ENCODE data around the gene BAG2.

Gene BAG2

GRCh38 chr6:57172136-57173055 is at the start of gene BAG2:
TSS of gene BAG2 (plus strand) at chr6:57172326. CDS start at chr6:57172698, 372 bp downstream.
- Mint-ChIP-seq H3K27ac (peak within 1 kb of the TSS; percentile 93), H3K27me3 (no peaks in the 10 kb centered on the region), H3K4me1 (peaks cover 30% of the 10 kb centered on the region), H3K4me3 (peak within 1 kb of the TSS; percentile 91), H3K36me3 (ENCODE audit: low read depth) (peaks cover 5% of the 10 kb centered on the region), H3K9me3 (no peaks in the 10 kb centered on the region)
- ATAC-seq (peak; percentile 92), DNase-seq (peak; percentile 90)

GRCh38 chr6:57123111-57123510 is 49.0 kb upstream of the BAG2 start:
- Mint-ChIP-seq H3K4me3 (no peak overlapping the region), H3K36me3 (ENCODE audit: low read depth) (peaks cover 39% of the 10 kb centered on the region), H3K27ac (no peak overlapping the region), H3K4me1 (no peaks in the 10 kb centered on the region), H3K27me3 (no peaks in the 10 kb centered on the region), H3K9me3 (peaks cover 6% of the 10 kb centered on the region)
- ATAC-seq (no peak), DNase-seq (no peak)

- H3K9me3 Mint-ChIP-seq = no peaks in the 10 kb centered on the region
Measured at GRCh38 chr6:57127763-57128162, 44.4 kb upstream of the BAG2 start.

GRCh38 chr6:57130661-57131177 is 41.4 kb upstream of the BAG2 start:
- Mint-ChIP-seq H3K27me3 (no peaks in the 10 kb centered on the region), H3K36me3 (ENCODE audit: low read depth) (peaks cover 23% of the 10 kb centered on the region), H3K4me3 (no peak overlapping the region), H3K9me3 (no peaks in the 10 kb centered on the region), H3K4me1 (no peaks in the 10 kb centered on the region), H3K27ac (no peak overlapping the region)
- DNase-seq = no peak
- no peak for ATAC-seq

More at GRCh38 chr6:57127763-57128162, 44.4 kb upstream of the BAG2 start:
- no peaks in the 10 kb centered on the region for H3K27me3 Mint-ChIP-seq
- DNase-seq = no peak
- ATAC-seq = no peak
- H3K27ac Mint-ChIP-seq = no peak overlapping the region
- H3K4me3 Mint-ChIP-seq = no peak overlapping the region
- H3K36me3 Mint-ChIP-seq (ENCODE audit: low read depth) = peaks cover 18% of the 10 kb centered on the region
- no peaks in the 10 kb centered on the region for H3K4me1 Mint-ChIP-seq

- Mint-ChIP-seq H3K27ac (no peak overlapping the region), H3K9me3 (no peaks in the 10 kb centered on the region), H3K4me1 (peaks cover 7% of the 10 kb centered on the region), H3K36me3 (ENCODE audit: low read depth) (peaks cover 40% of the 10 kb centered on the region), H3K4me3 (no peak overlapping the region), H3K27me3 (no peaks in the 10 kb centered on the region)
- ATAC-seq (no peak), DNase-seq (no peak)
Measured at GRCh38 chr6:57134954-57135353, 37.2 kb upstream of the BAG2 start.

GRCh38 chr6:57135885-57136284 is 36.2 kb upstream of the BAG2 start:
- no peak overlapping the region for H3K4me3 Mint-ChIP-seq
- H3K9me3 Mint-ChIP-seq = no peaks in the 10 kb centered on the region
- peaks cover 43% of the 10 kb centered on the region for H3K36me3 Mint-ChIP-seq (ENCODE audit: low read depth)
- DNase-seq (no peak), ATAC-seq (no peak)
- peaks cover 7% of the 10 kb centered on the region for H3K4me1 Mint-ChIP-seq
- H3K27me3 Mint-ChIP-seq = no peaks in the 10 kb centered on the region
- H3K27ac Mint-ChIP-seq = no peak overlapping the region

GRCh38 chr6:57137350-57137749 is 34.8 kb upstream of the BAG2 start:
- DNase-seq (no peak), ATAC-seq (peak; percentile 54)
- H3K36me3 Mint-ChIP-seq (ENCODE audit: low read depth) = peaks cover 53% of the 10 kb centered on the region
- peaks cover 7% of the 10 kb centered on the region for H3K4me1 Mint-ChIP-seq
- no peaks in the 10 kb centered on the region for H3K9me3 Mint-ChIP-seq
- no peak overlapping the region for H3K27ac Mint-ChIP-seq
- H3K4me3 Mint-ChIP-seq = no peak overlapping the region
- no peaks in the 10 kb centered on the region for H3K27me3 Mint-ChIP-seq

GRCh38 chr6:57138026-57138425 is 34.1 kb upstream of the BAG2 start:
- Mint-ChIP-seq H3K9me3 (no peaks in the 10 kb centered on the region), H3K36me3 (ENCODE audit: low read depth) (peaks cover 59% of the 10 kb centered on the region), H3K4me1 (peaks cover 7% of the 10 kb centered on the region), H3K4me3 (no peak overlapping the region), H3K27ac (no peak overlapping the region), H3K27me3 (no peaks in the 10 kb centered on the region)
- no peak for DNase-seq
- no peak for ATAC-seq

GRCh38 chr6:57141451-57142177 is 30.5 kb upstream of the BAG2 start:
- ATAC-seq = no peak

GRCh38 chr6:57142178-57142525 is 30.0 kb upstream of the BAG2 start:
- H3K27me3 Mint-ChIP-seq = no peaks in the 10 kb centered on the region
- peaks cover 55% of the 10 kb centered on the region for H3K36me3 Mint-ChIP-seq (ENCODE audit: low read depth)
- no peaks in the 10 kb centered on the region for H3K9me3 Mint-ChIP-seq
- no peak overlapping the region for H3K27ac Mint-ChIP-seq
- H3K4me1 Mint-ChIP-seq = peaks cover 9% of the 10 kb centered on the region
- DNase-seq (no peak), ATAC-seq (no peak)
- no peak overlapping the region for H3K4me3 Mint-ChIP-seq

More at GRCh38 chr6:57141451-57142177, 30.5 kb upstream of the BAG2 start:
- no peaks in the 10 kb centered on the region for H3K27me3 Mint-ChIP-seq
- peaks cover 60% of the 10 kb centered on the region for H3K36me3 Mint-ChIP-seq (ENCODE audit: low read depth)
- peaks cover 7% of the 10 kb centered on the region for H3K4me1 Mint-ChIP-seq
- H3K27ac Mint-ChIP-seq = no peak overlapping the region
- H3K9me3 Mint-ChIP-seq = no peaks in the 10 kb centered on the region
- H3K4me3 Mint-ChIP-seq = no peak overlapping the region
- no peak for DNase-seq

- Mint-ChIP-seq H3K27ac (no peak overlapping the region), H3K4me1 (peaks cover 18% of the 10 kb centered on the region), H3K27me3 (no peaks in the 10 kb centered on the region), H3K36me3 (ENCODE audit: low read depth) (peaks cover 63% of the 10 kb centered on the region), H3K9me3 (no peaks in the 10 kb centered on the region), H3K4me3 (no peak overlapping the region)
- ATAC-seq (no peak), DNase-seq (no peak)
Measured at GRCh38 chr6:57143690-57144089, 28.4 kb upstream of the BAG2 start.

- ATAC-seq (no peak), DNase-seq (no peak)
- H3K4me3 Mint-ChIP-seq = no peak overlapping the region
- no peaks in the 10 kb centered on the region for H3K9me3 Mint-ChIP-seq
- peak overlapping the region; percentile 66 for H3K27ac Mint-ChIP-seq
- H3K4me1 Mint-ChIP-seq = peaks cover 18% of the 10 kb centered on the region
- H3K36me3 Mint-ChIP-seq (ENCODE audit: low read depth) = peaks cover 63% of the 10 kb centered on the region
- no peaks in the 10 kb centered on the region for H3K27me3 Mint-ChIP-seq
Measured at GRCh38 chr6:57147401-57147800, 24.7 kb upstream of the BAG2 start.

- Mint-ChIP-seq H3K27me3 (no peaks in the 10 kb centered on the region), H3K27ac (peak overlapping the region; percentile 66), H3K4me3 (peak overlapping the region; percentile 9), H3K36me3 (ENCODE audit: low read depth) (peaks cover 60% of the 10 kb centered on the region), H3K9me3 (no peaks in the 10 kb centered on the region), H3K4me1 (peaks cover 18% of the 10 kb centered on the region)
- DNase-seq (no peak), ATAC-seq (peak; percentile 83)
Measured at GRCh38 chr6:57147955-57148858, 23.9 kb upstream of the BAG2 start.

GRCh38 chr6:57158658-57159057 is 13.5 kb upstream of the BAG2 start:
- no peak for DNase-seq
- Mint-ChIP-seq H3K27me3 (no peaks in the 10 kb centered on the region), H3K4me3 (no peak overlapping the region), H3K27ac (no peak overlapping the region), H3K36me3 (ENCODE audit: low read depth) (peaks cover 31% of the 10 kb centered on the region), H3K9me3 (no peaks in the 10 kb centered on the region), H3K4me1 (peaks cover 9% of the 10 kb centered on the region)
- ATAC-seq = peak; percentile 61
